HepG2 (cell line): ENCODE measurements around the gene PRKG1. TPM values are rescaled to one million over a fixed set of nuclear protein-coding genes. Genes with fewer than 3 reads are reported as not detected.

ENCODE experiments used
- ATAC-seq: fragments of 200-7000 bp; cut with Tn5 transposase; 3 replicates; pipeline ENCODE4 v1.9.1; 2020; ENCODE audit warnings: mild to moderate bottlenecking, moderate library complexity
- BruUV-seq: library from RNA; stranded (reverse); fragments of 400-500 nt; replicated peaks from 2 replicates; lab custom pipeline; 2021; lab: Mats Ljungman, UMichigan
- CTCF ChIA-PET: fragments of 300-600 bp; formaldehyde crosslinking; extraction: SDS; loops from one replicate; lab custom pipeline; 2021; ENCODE audit warnings: low total read pairs, inconsistent platforms, low intra/inter-chr PET ratio; lab: Yijun Ruan, JAX
- POLR2A ChIA-PET: fragments of 350-600 bp; sonication (Branson Sonifier 250); formaldehyde crosslinking; loops from one replicate; lab custom pipeline; 2020; ENCODE audit warnings: antibody characterized with exemption, inconsistent platforms; lab: Yijun Ruan, JAX
- DNase-seq: peaks from one replicate; pipeline ENCODE4 v3.0.0-alpha.2; 2015; ENCODE audit warnings: low spot score
- FAIRE-seq: peaks from 3 replicates; lab custom pipeline; 2011; peaks lifted over from hg19 to GRCh38; lab: Jason Lieb, UNC
- H2AFZ ChIP-seq: one replicate; pipeline ENCODE4 v1.6.1; 2011; ENCODE audit warnings: low read length, inconsistent platforms
- H3K27ac ChIP-seq: fragments of 300-600 bp; 3 replicates; pipeline ENCODE4 v1.8.0; 2011; ENCODE audit warnings: mixed run types, mild to moderate bottlenecking, mixed read lengths, low read length, inconsistent platforms; ENCODE audit not compliant: insufficient read depth; ENCODE audit errors: extremely low read length
- H3K27me3 ChIP-seq, 2 experiments: fragments of 200-600 bp in 1 of 2; 2 replicates in 1 of 2; 3 replicates in 1 of 2; pipeline versions ENCODE4 v1.6.0 to v1.8.0; 2011; ENCODE audit warnings: low read length in 2 of 2, mild to moderate bottlenecking in 2 of 2, moderate library complexity in 2 of 2, inconsistent platforms in 1 of 2; ENCODE audit not compliant: insufficient read depth in 2 of 2, control insufficient read depth in 1 of 2
- H3K36me3 ChIP-seq, 2 experiments: fragments of 200-600 bp in 1 of 2; replicated peaks in 1 of 2; 2 replicates in 1 of 2; 3 replicates in 1 of 2; pipeline versions ENCODE4 v1.5.1 to v1.8.0; 2011; ENCODE audit warnings: low read length in 2 of 2, inconsistent platforms in 1 of 2; ENCODE audit not compliant: insufficient read depth in 2 of 2, control insufficient read depth in 1 of 2
- H3K4me1 ChIP-seq: 2 replicates; pipeline ENCODE4 v1.5.1; 2012; ENCODE audit warnings: low read length, inconsistent platforms; ENCODE audit not compliant: insufficient read depth
- H3K4me2 ChIP-seq: 2 replicates; pipeline ENCODE4 v1.6.0; 2011; ENCODE audit warnings: low read depth, low read length, inconsistent platforms
- H3K4me3 ChIP-seq, 3 experiments: fragments of 200-600 bp in 1 of 3; sonication (generic), shearing (Covaris generic) in 1 of 3; replicated peaks in 1 of 3; 2 replicates each; pipeline ENCODE4 v1.5.1; 2011 to 2016; ENCODE audit warnings: low read length in 3 of 3, inconsistent platforms in 2 of 3, low read depth in 2 of 3, mild to moderate bottlenecking in 2 of 3, control low read depth in 1 of 3, mixed read lengths in 1 of 3; ENCODE audit not compliant: insufficient read depth in 1 of 3
- H3K79me2 ChIP-seq: one replicate; pipeline ENCODE4 v1.6.1; 2011; ENCODE audit warnings: low read length, inconsistent platforms; ENCODE audit not compliant: insufficient read depth
- H3K9ac ChIP-seq: 2 replicates; pipeline ENCODE4 v1.6.0; 2011; ENCODE audit warnings: mild to moderate bottlenecking, low read depth, low read length, inconsistent platforms; ENCODE audit not compliant: insufficient read depth
- H3K9me3 ChIP-seq: 2 replicates; pipeline ENCODE4 v1.5.1; 2012; ENCODE audit warnings: mild to moderate bottlenecking, low read length
- H4K20me1 ChIP-seq: 2 replicates; pipeline ENCODE4 v1.6.0; 2011; ENCODE audit warnings: inconsistent platforms, mild to moderate bottlenecking, low read length, moderate library complexity; ENCODE audit not compliant: insufficient read depth
- CENPBD1 ChIP-seq: sonication (generic); formaldehyde crosslinking; IDR thresholded peaks from 2 replicates; pipeline ENCODE4 v1.8.0; 2022; ENCODE audit warnings: missing genetic modification reagents, low read depth, mild to moderate bottlenecking, borderline replicate concordance
- GABPA ChIP-seq, 2 experiments: IDR thresholded peaks; 2 replicates each; pipeline ENCODE4 v1.6.1; 2011 to 2016; ENCODE audit warnings: low read depth in 2 of 2, low read length in 1 of 2, missing biosample characterization in 1 of 2, missing genetic modification characterization in 1 of 2
- LBX2 ChIP-seq: sonication (generic); formaldehyde crosslinking; IDR thresholded peaks from 2 replicates; pipeline ENCODE4 v1.5.0; 2020; ENCODE audit warnings: missing genetic modification reagents, mild to moderate bottlenecking, borderline replicate concordance
- PLRG1 ChIP-seq: fragments of 450-650 bp; conservative IDR thresholded peaks from 2 replicates; pipeline ENCODE4 v1.6.1; 2016
- TFAP4 ChIP-seq: sonication (generic); IDR thresholded peaks from 2 replicates; pipeline ENCODE4 v1.6.1; 2016; ENCODE audit warnings: low read depth, borderline replicate concordance
- ZNF674 ChIP-seq: sonication (generic); formaldehyde crosslinking; IDR thresholded peaks from 2 replicates; pipeline ENCODE4 v1.5.0; 2020; ENCODE audit warnings: low read depth, mild to moderate bottlenecking, missing genetic modification reagents
- ZNF839 ChIP-seq: sonication (generic); formaldehyde crosslinking; IDR thresholded peaks from 2 replicates; pipeline ENCODE4 v1.4.0; 2020; ENCODE audit warnings: missing genetic modification reagents, mild to moderate bottlenecking, borderline replicate concordance
- WGBS: methylation state at CpG from one replicate; pipeline ENCODE4 v1.1.6; 2017; ENCODE audit warnings: low lambda C conversion rate; 5-methylcytosine and 5-hydroxymethylcytosine counted together
- in situ Hi-C: cut with HindIII; loops from 2 replicates; pipeline ENCODE4 v1.10.0; 2017; ENCODE audit warnings: low pct_unique_long_range_greater_than_20kb; ENCODE audit not compliant: extremely low pct_ligation_motif_present
- intact Hi-C: fragments of 100-400 bp; cut with micrococcal nuclease; formaldehyde crosslinking; loops from one replicate; pipeline ENCODE4 v1.10.0; 2022; ENCODE audit not compliant: unreplicated experiment
- polyA plus RNA-seq, 8 experiments: library from polyadenylated mRNA; depleted of rRNA in 3 of 8; stranded (reverse) in 7 of 8; unstranded in 1 of 8; fragments of >200 nt; fragmentation: Illumina TruSeq in 4 of 8; extraction: Trizol in 4 of 8; gene quantifications; 2 replicates each; pipeline versions ENCODE4 v1.2.1 to v1.2.3, GENCODE V29; 2011 to 2016; ENCODE audit warnings: low read depth in 4 of 8, missing spikeins in 1 of 8, mixed read lengths in 1 of 8; ENCODE audit not compliant: insufficient read depth in 1 of 8
- total RNA-seq, 5 experiments: library from RNA; depleted of rRNA; stranded (reverse); fragments of >200 nt; fragmentation: Illumina TruSeq; extraction: Trizol; gene quantifications; 2 replicates each; pipeline ENCODE4 v1.2.3, GENCODE V29; 2016; ENCODE audit warnings: low read depth in 1 of 5

Gene PRKG1
- total and polyA plus RNA-seq, 2 of the 13 experiments (the other 11 are each of a cell fraction or from before 2014, with no cell fraction given): 0.01 TPM; not detected in 1

- ChIA-PET CTCF (no interaction called here), POLR2A (no interaction called here)
- ATAC-seq: no peak
- WGBS: 6% methylated on average over 10 of the region's 10 CpGs
- Histone ChIP-seq H3K4me2 (no peak overlapping the region), H3K4me3 (no peak overlapping the region), H3K27me3 (no peaks in the 10 kb centered on the region), H3K79me2 (no peaks in the 10 kb centered on the region), H3K36me3 (no peaks in the 10 kb centered on the region), H4K20me1 (no peaks in the 10 kb centered on the region), H3K27ac (no peak overlapping the region), H3K9ac (no peak overlapping the region), H2AFZ (no peak overlapping the region), H3K9me3 (no peaks in the 10 kb centered on the region), H3K4me1 (no peaks in the 10 kb centered on the region)
- in situ Hi-C loops (loop anchor here (25.0 kb wide), 1 partner anchor 888 kb away; the partner anchor contains the start of gene PRKG1), intact Hi-C loops (no loop called here)
- TF ChIP-seq CENPBD1 (CRISPR knock-in tag): no peak
- no peak for TF ChIP-seq LBX2
- TF ChIP-seq PLRG1: no peak
- TF ChIP-seq TFAP4: no peak
- no peak for TF ChIP-seq GABPA (IDR thresholded peaks at IDR 0.05; ENCODE audit: low read depth, low read length)
- TF ChIP-seq GABPA (CRISPR knock-in tag; IDR thresholded peaks at IDR 0.05; ENCODE audit: low read depth): no peak
- TF ChIP-seq ZNF674 (CRISPR knock-in tag): no peak
- TF ChIP-seq ZNF839 (CRISPR knock-in tag): no peak
- BruUV-seq: no TSS peak
- DNase-seq: no peak
- no peak for FAIRE-seq
These were observed 876.2 kb downstream of the PRKG1 start for GRCh38 chr10:51950371-51950995.
